Uterus (tissue), 2 donors: Measurements from ENCODE around the gene PIEZO2.

Experiments used
- POLR2A ChIP-seq, 2 donors: fragments of 450-650 bp; IDR thresholded peaks; one replicate each; pipeline ENCODE4 v1.6.1; 2016; ENCODE audit warnings: antibody characterized with exemption in 2 of 2, mild to moderate bottlenecking in 1 of 2, moderate library complexity in 1 of 2
- TF ChIP-seq, protein P1 (sequence below), 4 experiments: fragments of 200-600 bp in 2 of 4; fragments of 450-650 bp in 2 of 4; sonication (generic) in 2 of 4; IDR thresholded peaks; one replicate each; pipeline ENCODE4 v1.5.1; 2016 to 2019; ENCODE audit warnings: antibody characterized with exemption in 4 of 4, mild to moderate bottlenecking in 2 of 4, moderate library complexity in 1 of 4

DNA sequence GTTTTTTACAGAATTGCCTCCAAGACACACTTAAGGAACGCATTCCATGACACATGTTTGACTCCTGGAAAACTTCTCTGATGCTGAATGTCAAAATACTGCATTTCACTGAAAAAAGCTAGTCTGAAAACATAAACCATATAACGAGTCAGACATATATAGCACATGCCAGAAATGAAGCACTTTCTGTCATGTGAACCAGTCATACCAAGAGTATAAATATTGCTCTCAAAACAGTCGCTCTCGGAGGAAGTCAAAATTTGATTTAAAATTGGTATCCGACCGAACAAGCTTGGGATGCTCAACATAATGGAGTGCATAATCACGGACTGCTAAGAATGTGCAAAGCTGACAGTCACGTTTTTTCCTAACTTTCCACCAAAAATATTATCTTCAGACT, 115.9 kb downstream of the PIEZO2 start:
- no peak for TF ChIP-seq POLR2A (IDR thresholded peaks at IDR 0.05)
- TF ChIP-seq, protein P1, sequence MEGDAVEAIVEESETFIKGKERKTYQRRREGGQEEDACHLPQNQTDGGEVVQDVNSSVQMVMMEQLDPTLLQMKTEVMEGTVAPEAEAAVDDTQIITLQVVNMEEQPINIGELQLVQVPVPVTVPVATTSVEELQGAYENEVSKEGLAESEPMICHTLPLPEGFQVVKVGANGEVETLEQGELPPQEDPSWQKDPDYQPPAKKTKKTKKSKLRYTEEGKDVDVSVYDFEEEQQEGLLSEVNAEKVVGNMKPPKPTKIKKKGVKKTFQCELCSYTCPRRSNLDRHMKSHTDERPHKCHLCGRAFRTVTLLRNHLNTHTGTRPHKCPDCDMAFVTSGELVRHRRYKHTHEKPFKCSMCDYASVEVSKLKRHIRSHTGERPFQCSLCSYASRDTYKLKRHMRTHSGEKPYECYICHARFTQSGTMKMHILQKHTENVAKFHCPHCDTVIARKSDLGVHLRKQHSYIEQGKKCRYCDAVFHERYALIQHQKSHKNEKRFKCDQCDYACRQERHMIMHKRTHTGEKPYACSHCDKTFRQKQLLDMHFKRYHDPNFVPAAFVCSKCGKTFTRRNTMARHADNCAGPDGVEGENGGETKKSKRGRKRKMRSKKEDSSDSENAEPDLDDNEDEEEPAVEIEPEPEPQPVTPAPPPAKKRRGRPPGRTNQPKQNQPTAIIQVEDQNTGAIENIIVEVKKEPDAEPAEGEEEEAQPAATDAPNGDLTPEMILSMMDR (IDR thresholded peaks at IDR 0.05) = no peak
